GM12801 (cell line): ENCODE results near the gene AMMECR1.

Experiments
- TF ChIP-seq, protein P1 (sequence below): IDR thresholded peaks from one replicate; pipeline ENCODE4 v1.5.1; 2011; ENCODE audit warnings: control low read depth; ENCODE audit not compliant: insufficient read length; ENCODE audit errors: extremely low read depth

AMMECR1 gene

DNA sequence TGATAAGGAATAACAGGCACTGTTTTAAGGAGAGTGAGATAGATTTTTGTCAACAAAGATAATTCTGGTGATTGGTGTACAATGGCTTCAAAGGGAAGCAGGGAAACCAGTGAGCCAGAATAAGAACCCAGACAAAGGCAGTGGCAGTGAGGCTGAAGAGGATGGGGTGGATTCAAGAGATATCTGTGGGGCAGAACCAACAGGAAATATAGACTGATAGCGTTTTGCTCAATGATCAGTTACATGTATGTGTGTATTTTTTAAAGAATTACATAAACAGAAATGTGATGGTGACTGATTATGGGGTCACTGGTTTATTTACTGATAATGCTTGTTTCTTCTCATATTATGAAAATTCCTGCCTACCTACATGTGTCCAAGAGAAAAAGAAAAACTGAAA, 66.4 kb downstream of the AMMECR1 start:
- TF ChIP-seq, protein P1, sequence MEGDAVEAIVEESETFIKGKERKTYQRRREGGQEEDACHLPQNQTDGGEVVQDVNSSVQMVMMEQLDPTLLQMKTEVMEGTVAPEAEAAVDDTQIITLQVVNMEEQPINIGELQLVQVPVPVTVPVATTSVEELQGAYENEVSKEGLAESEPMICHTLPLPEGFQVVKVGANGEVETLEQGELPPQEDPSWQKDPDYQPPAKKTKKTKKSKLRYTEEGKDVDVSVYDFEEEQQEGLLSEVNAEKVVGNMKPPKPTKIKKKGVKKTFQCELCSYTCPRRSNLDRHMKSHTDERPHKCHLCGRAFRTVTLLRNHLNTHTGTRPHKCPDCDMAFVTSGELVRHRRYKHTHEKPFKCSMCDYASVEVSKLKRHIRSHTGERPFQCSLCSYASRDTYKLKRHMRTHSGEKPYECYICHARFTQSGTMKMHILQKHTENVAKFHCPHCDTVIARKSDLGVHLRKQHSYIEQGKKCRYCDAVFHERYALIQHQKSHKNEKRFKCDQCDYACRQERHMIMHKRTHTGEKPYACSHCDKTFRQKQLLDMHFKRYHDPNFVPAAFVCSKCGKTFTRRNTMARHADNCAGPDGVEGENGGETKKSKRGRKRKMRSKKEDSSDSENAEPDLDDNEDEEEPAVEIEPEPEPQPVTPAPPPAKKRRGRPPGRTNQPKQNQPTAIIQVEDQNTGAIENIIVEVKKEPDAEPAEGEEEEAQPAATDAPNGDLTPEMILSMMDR = no peak

DNA sequence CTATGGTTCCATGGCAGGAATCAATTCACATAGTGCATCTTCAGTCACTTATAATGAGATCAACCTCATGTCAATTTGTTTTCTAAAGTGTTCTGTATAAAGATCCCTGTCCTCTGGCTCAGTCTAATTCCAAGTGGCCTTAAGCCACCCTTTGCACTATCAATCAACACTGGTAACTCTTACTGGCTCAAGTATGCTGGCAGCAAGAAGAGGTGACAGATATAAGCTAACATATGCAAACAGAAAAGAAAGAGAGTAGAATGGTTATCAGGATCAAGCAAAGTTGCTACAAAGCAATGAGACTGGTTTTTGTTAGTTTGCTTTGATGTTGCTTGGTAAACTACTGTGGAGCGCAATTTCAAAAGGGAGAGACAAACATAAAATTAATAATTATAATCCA, 67.0 kb downstream of the AMMECR1 start:
- TF ChIP-seq, protein P1 = no peak

DNA sequence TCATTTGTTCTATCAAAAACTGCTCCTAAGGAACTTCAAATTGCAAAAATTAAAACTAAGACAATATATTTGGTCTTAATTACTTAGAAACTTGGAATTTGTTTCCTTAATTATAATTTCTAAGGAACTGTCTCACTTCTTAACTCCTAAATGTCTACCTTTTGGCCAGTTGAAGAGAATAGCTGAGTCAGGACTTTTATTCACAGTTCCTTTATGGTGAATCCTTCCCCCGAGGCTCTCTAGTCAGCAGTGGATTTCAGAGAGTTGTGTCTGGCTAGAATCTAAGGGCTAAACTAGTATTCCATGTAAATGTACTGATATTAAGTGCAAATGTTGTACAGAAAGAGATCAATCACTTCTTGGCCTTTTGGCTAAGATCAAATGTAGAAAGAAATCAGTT, 69.3 kb downstream of the AMMECR1 start:
- TF ChIP-seq, protein P1 = no peak

DNA sequence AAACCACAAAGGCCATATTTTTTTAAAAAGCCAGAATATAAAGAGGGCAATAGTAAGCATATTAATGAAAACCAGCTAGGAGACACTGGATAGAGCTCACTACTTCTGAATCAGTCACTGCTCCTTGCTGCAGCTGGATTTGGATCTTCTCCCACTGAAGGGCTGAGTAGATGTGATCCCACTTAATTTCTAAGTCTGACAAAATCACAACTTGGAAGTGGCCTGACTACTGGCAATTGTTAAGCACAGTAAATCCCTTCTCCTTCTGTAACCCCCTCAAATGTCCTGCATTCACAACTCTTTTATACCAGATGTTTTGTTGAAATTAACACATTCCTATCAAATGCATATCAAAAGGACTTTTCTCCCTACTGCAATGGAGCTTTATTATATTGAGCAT, 72.9 kb downstream of the AMMECR1 start:
- TF ChIP-seq, protein P1 = no peak

DNA sequence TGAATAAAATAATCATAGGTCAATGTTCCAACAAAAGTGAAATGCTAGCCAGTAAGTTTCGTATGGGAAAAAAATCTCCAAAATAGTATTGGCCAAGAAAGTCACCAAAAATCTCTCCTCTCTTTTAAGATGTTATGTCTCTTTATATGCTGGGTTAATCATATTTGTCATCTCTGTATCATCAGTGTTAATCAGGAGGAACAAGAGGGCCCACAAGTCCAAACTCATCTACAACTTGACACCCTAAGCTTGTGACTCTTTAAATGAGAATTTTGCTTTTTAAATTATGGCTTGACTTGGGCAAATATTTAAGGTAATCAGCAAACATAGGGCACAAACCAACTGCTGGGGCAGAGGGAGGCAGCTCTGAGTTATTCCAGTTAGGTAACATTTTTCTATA, 75.5 kb downstream of the AMMECR1 start:
- TF ChIP-seq, protein P1 = no peak

DNA sequence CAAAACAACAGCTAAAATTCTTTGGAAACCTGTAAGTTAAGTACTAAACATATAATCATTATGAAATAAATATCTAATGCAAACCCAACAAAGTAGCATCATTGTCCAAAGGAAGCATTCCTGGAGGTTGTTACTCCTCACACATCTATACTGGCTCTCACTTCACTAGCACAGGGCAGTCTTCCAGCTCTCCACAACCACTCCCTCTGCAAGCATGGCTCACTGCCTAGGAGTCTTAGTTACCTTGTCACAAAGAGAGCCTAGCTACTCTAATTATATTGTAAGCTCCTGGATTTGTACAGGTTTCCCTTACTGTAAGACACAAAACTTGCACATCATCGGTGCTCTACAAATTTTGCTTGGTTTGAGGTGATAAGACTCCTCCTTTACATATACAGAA, 76.1 kb downstream of the AMMECR1 start:
- TF ChIP-seq, protein P1 = no peak

DNA sequence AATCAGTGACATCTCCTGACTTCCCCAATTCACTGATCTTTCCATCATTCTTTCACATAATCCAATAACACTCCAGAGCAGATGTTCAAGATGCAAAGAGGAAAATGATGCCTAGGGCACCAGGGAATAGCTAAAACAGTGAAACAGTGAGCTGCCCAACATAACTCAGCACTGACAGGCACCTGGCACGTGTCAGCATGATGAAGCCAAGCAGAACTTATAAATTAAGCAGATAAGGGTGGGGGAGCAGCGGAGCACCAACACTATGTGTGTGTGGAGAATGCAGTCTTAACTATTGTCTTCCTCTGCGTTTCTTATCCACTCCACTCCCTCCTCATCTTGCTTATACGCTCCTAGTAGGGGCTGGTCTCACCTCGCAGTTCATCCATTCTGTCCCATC, 89.4 kb downstream of the AMMECR1 start:
- TF ChIP-seq, protein P1 = no peak

DNA sequence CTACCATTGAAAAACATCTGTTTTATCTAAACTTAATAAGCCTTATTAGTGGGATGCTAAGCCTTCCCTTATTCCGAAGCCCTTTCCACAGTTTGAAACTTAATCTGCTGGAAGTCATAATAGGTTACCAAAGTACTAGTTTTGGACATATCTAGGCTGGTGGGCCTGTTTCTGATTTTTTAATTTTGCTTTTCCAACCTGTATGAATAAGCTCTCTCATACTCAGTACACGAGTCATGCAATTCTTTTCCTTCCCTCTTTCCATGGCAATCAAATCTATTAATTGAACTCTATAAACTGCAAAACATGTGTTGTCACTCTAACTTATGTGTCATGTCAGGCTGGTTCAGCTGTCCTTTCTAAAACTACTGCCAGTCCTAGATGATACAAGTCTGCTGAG, 91.0 kb downstream of the AMMECR1 start:
- TF ChIP-seq, protein P1 = no peak
